Mucosa of descending colon (tissue), 3 donors: Measurements from ENCODE around the gene RRAS2. TPM values are rescaled to one million over a fixed set of nuclear protein-coding genes. Genes with fewer than 3 reads are reported as not detected.
A peak's percentile ranks its signal among the peaks of the same experiment; 100 is the strongest.

Experiments
- ATAC-seq: fragments of 200-7000 bp; cut with Tn5 transposase; one replicate; pipeline ENCODE4 v1.9.1; 2020; ENCODE audit warnings: mild to moderate bottlenecking, moderate library complexity
- DNase-seq, 3 donors: peaks; one replicate each; pipeline ENCODE4 v3.0.0-alpha.2; 2020
- H3K36me3 ChIP-seq: fragments of 200-600 bp; one replicate; pipeline ENCODE4 v1.8.0; 2021; ENCODE audit warnings: low read depth, mild to moderate bottlenecking
- H3K4me1 ChIP-seq: fragments of 200-600 bp; one replicate; pipeline ENCODE4 v1.8.0; 2021; ENCODE audit warnings: low read depth, mild to moderate bottlenecking
- H3K4me3 ChIP-seq: fragments of 200-600 bp; one replicate; pipeline ENCODE4 v1.8.0; 2021; ENCODE audit warnings: mild to moderate bottlenecking
- H3K9me3 ChIP-seq: fragments of 200-600 bp; one replicate; pipeline ENCODE4 v1.8.0; 2021; ENCODE audit warnings: mild to moderate bottlenecking
- CTCF ChIP-seq: fragments of 200-600 bp; IDR thresholded peaks from one replicate; pipeline ENCODE4 v1.8.0; 2022; ENCODE audit warnings: antibody characterized with exemption, mild to moderate bottlenecking
- intact Hi-C, 2 donors: fragments of 100-400 bp; cut with DNase I in 1 of 2; cut with micrococcal nuclease in 1 of 2; formaldehyde crosslinking; loops; one replicate each; pipeline versions ENCODE4 v1.11.0 to v1.11.1; 2022; cut with DNase I, micrococcal nuclease
- total RNA-seq, 3 donors: library from RNA; stranded (reverse); fragmentation: NEBNext Ultra II Directional in 2 of 3; extraction: Animal tissue kit (Norgen Biotek cat#: 25700) in 2 of 3; gene quantifications; one replicate each; pipeline versions ENCODE4 v1.2.1 to v1.2.4, GENCODE V29; 2021 to 2023
- donor health status: DM: no; HTN: no; CAD: no; lungs with moderate emphysema.
- donor health status: DM: no; HTN: no; CAD: no.
- donor health status: DM: no; HTN: yes; CAD: no.

Gene RRAS2
- total RNA-seq, 3 donors from 2014 or later, result 23.5 to 43.3 (median 27.6) TPM

- no peak for ATAC-seq
Observed at GRCh38 chr11:14275076-14275475, 83.9 kb downstream of the RRAS2 start.

GRCh38 chr11:14273895-14274294 lies 85.1 kb downstream of the RRAS2 start:
- no peak for TF ChIP-seq CTCF
- Histone ChIP-seq H3K36me3 (no peaks in the 10 kb centered on the region), H3K4me1 (no peaks in the 10 kb centered on the region), H3K4me3 (no peak overlapping the region), H3K9me3 (no peaks in the 10 kb centered on the region)
- intact Hi-C loops, result no loop called here
- DNase-seq (no peak), ATAC-seq (no peak)

More at GRCh38 chr11:14275076-14275475, 83.9 kb downstream of the RRAS2 start:
- intact Hi-C loops, result no loop called here
- DNase-seq, result no peak
- H3K9me3 ChIP-seq, result no peaks in the 10 kb centered on the region
- no peaks in the 10 kb centered on the region for H3K36me3 ChIP-seq
- H3K4me1 ChIP-seq, result no peaks in the 10 kb centered on the region
- TF ChIP-seq CTCF, result no peak
- H3K4me3 ChIP-seq, result no peak overlapping the region

GRCh38 chr11:14270690-14271542 lies 88.1 kb downstream of the RRAS2 start:
- intact Hi-C loops, result no loop called here

GRCh38 chr11:14269692-14270573 lies 89.0 kb downstream of the RRAS2 start:
- Histone ChIP-seq H3K36me3 (no peaks in the 10 kb centered on the region), H3K9me3 (no peaks in the 10 kb centered on the region), H3K4me1 (no peaks in the 10 kb centered on the region), H3K4me3 (no peak overlapping the region)
- intact Hi-C loops, result no loop called here
- DNase-seq (no peak), ATAC-seq (peak; percentile 38)
- TF ChIP-seq CTCF, result no peak

More at GRCh38 chr11:14270690-14271542, 88.1 kb downstream of the RRAS2 start:
- no peaks in the 10 kb centered on the region for H3K9me3 ChIP-seq
- no peaks in the 10 kb centered on the region for H3K4me1 ChIP-seq
- DNase-seq (no peak), ATAC-seq (peak; percentile 51)
- H3K4me3 ChIP-seq, result no peak overlapping the region
- no peaks in the 10 kb centered on the region for H3K36me3 ChIP-seq
- no peak for TF ChIP-seq CTCF

- H3K4me3 ChIP-seq, result no peak overlapping the region
- no peaks in the 10 kb centered on the region for H3K4me1 ChIP-seq
- TF ChIP-seq CTCF, result no peak
- DNase-seq (no peak), ATAC-seq (no peak)
- H3K9me3 ChIP-seq, result no peaks in the 10 kb centered on the region
- intact Hi-C loops, result no loop called here
- no peaks in the 10 kb centered on the region for H3K36me3 ChIP-seq
Observed at GRCh38 chr11:14267861-14268635, 90.9 kb downstream of the RRAS2 start.
